ENCODE measurements around the gene KCNG2. TPM values are rescaled to one million over a fixed set of nuclear protein-coding genes. Genes with fewer than 3 reads are reported as not detected.
A peak's percentile ranks its signal among the peaks of the same experiment; 100 is the strongest.

The KCNG2 gene
- total RNA-seq, 4 donors from 2014 or later: 2.3 to 3.8 (median 3.2) TPM; not detected in 1

DNA sequence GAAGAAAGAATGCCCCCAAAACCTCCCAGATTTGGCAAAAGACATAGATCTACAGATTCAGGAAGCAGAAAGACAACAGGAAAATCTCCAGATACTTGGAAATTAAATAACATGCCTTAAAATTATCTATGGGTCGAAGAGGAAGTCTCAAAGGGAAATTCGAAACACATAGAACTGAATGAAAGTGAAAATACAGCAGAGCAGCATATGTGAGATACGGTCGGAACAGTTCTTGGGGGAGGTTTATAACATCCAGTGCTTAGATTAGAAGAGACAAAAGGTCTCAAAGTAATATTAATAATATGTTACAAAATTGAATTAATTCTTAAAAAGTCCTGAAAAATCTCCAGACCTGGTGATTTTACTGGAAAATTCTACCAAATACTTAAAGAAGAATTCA lies 14.3 kb downstream of the KCNG2 start:
- H3K9me3 ChIP-seq: no peaks in the 10 kb centered on the region
- no peaks in the 10 kb centered on the region for H3K27me3 ChIP-seq
- H3K27ac ChIP-seq: no peak overlapping the region
- no peak for TF ChIP-seq CTCF (IDR thresholded peaks at IDR 0.05)
- TF ChIP-seq POLR2A (IDR thresholded peaks at IDR 0.05): no peak
- H3K4me3 ChIP-seq: no peak overlapping the region
- DNase-seq: no peak
- H3K4me1 ChIP-seq: no peaks in the 10 kb centered on the region
- no peaks in the 10 kb centered on the region for H3K36me3 ChIP-seq

DNA sequence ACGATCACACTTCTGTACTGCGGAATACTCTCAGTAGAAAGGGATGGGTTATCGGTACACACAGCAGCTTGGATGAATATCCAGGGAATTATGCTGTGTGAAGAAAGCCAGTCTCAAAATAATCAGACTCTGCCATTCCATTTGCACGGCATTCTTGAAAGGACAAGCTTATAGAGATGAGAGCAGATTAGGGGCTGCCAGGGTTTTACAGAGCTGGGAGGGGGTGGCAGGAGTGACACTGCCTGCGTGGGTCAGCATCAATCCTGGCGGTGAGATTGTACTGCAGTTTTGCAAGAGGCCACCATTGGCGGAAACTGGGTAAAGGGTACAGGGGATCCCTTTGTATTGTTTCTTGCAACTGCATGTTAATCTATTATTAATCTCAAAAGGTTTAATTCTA lies 16.6 kb downstream of the KCNG2 start:
- Histone ChIP-seq H3K27me3 (no peaks in the 10 kb centered on the region), H3K4me3 (no peak overlapping the region), H3K36me3 (no peaks in the 10 kb centered on the region), H3K4me1 (peaks cover 0 to 3% (median 0%) of the 10 kb centered on the region in 4 donors), H3K9me3 (no peaks in the 10 kb centered on the region), H3K27ac (no peak overlapping the region)
- TF ChIP-seq CTCF (IDR thresholded peaks at IDR 0.05) (no peak), POLR2A (IDR thresholded peaks at IDR 0.05) (no peak)
- no peak for DNase-seq

- H3K27me3 ChIP-seq: no peaks in the 10 kb centered on the region
- no peak overlapping the region for H3K27ac ChIP-seq
- H3K4me1 ChIP-seq: peaks cover 0 to 9% (median 0%) of the 10 kb centered on the region in 4 donors
- peak in 1 of 3 donors; percentile 18 for DNase-seq
- no peaks in the 10 kb centered on the region for H3K9me3 ChIP-seq
- no peak overlapping the region for H3K4me3 ChIP-seq
- TF ChIP-seq CTCF (IDR thresholded peaks at IDR 0.05) (peak in 1 of 6 experiments; percentile 18), POLR2A (IDR thresholded peaks at IDR 0.05) (no peak)
- H3K36me3 ChIP-seq: no peaks in the 10 kb centered on the region
These were observed 17.9 kb downstream of the KCNG2 start for GRCh38 chr18:79815657-79816056.

DNA sequence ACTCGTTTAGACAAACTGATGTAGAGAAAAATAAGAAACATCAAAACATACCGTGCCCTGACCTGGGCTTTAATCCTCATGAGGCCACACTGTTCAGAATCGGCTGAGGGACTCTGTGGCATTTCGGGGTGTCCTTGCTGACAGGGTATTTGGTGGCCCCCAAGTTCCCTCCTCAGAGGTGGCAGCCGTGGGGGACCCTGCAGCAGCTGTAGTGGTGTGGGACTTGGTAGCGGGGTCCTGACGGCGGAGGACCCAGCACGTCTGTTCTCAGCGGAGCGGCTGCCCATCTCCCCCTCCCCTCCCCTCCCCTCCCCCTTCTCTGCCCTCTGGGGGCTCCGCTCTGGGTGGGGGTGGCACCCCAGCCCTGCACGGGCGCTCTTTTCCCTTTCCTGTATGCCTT lies 18.4 kb downstream of the KCNG2 start:
- Histone ChIP-seq H3K4me1 (peaks cover 0 to 9% (median 0%) of the 10 kb centered on the region in 4 donors), H3K27me3 (no peaks in the 10 kb centered on the region), H3K9me3 (no peaks in the 10 kb centered on the region), H3K27ac (no peak overlapping the region), H3K36me3 (no peaks in the 10 kb centered on the region), H3K4me3 (no peak overlapping the region)
- DNase-seq: peak in 1 of 3 donors; percentile 7
- TF ChIP-seq POLR2A (IDR thresholded peaks at IDR 0.05): no peak
- TF ChIP-seq CTCF (IDR thresholded peaks at IDR 0.05): no peak

DNA sequence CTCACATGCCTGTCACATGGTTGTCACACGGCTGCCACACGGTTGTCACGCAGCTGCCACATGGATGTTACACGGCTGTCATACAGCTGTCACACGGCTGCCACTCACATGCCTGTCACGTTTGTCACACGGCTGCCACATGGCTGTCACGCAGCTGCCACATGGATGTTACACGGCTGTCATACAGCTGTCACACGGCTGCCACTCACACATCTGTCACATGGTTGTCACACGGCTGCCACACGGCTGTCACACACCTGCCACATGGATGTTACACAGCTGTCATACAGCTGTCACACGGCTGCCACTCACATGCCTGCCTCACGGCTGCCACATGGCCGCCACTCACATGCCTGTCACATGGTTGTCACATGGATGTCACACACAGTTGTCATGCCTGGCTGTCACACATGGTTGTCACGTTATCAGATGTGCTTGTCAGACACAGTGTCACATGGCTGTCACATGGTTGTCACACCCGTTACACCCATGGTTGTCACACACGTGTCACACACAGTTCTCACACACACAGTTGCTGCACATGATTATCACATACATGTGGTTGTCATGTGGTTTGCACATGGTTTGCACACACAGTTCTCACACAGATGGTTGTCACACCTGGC lies 19.4 kb downstream of the KCNG2 start:
- no peak for TF ChIP-seq POLR2A (IDR thresholded peaks at IDR 0.05)
- no peak for TF ChIP-seq CTCF (IDR thresholded peaks at IDR 0.05)
- no peaks in the 10 kb centered on the region for H3K27me3 ChIP-seq

More for the DNA sequence above, 19.4 kb downstream of the KCNG2 start:
- peak in 1 of 3 donors; percentile 22 for DNase-seq
- no peak overlapping the region for H3K4me3 ChIP-seq
- H3K9me3 ChIP-seq: no peaks in the 10 kb centered on the region
- no peak overlapping the region for H3K27ac ChIP-seq
- peaks cover 0 to 9% (median 0%) of the 10 kb centered on the region in 4 donors for H3K4me1 ChIP-seq
- no peaks in the 10 kb centered on the region for H3K36me3 ChIP-seq
